Ramos (cell line): ENCODE data around the gene KIF7.

Experiments
- in situ Hi-C: fragments of 300-500 bp; cut with MboI; formaldehyde crosslinking; loops from one replicate; pipeline ENCODE4 v1.14.3; 2022; ENCODE audit warnings: low sequenced_read_pairs; ENCODE audit not compliant: unreplicated experiment

KIF7 gene

GRCh38 chr15:89669941-89670340 is 14.7 kb upstream of the KIF7 start:
- in situ Hi-C loops, result no loop called here

DNA sequence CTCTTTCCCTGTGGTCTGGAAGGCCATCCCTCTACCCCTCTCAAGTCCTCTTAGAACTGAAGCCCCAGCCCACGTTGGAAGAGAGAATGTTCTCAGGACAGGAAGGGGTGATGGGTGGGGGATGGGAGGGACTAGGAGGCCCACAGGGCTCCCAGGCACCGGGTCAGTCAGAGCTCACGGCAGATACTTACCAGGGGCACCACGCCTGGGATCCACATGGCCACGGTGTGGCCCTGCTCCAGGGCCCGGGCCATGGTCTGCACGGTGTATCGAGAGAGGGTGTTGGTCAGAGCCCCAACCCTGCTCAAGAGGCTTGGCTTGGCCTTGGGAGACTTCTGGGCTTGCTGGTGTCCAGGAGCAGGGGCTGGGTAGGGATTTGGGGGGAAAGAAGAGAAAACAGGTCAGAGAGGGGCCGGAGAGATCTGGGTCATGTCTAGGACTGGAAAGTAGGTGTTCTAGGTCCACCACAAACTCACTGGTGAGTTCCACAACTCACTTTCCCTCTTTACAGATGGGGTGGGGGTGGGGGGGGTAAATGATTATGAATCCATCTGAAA is 14.1 kb upstream of the KIF7 start:
- in situ Hi-C loops, result no loop called here

- in situ Hi-C loops, result no loop called here
Observed at GRCh38 chr15:89668171-89668570, 12.9 kb upstream of the KIF7 start.

GRCh38 chr15:89667706-89667960 is 12.4 kb upstream of the KIF7 start:
- in situ Hi-C loops, result no loop called here

GRCh38 chr15:89666858-89667705 is 11.8 kb upstream of the KIF7 start:
- in situ Hi-C loops, result no loop called here

GRCh38 chr15:89666184-89666857 is 11.1 kb upstream of the KIF7 start:
- in situ Hi-C loops, result no loop called here

DNA sequence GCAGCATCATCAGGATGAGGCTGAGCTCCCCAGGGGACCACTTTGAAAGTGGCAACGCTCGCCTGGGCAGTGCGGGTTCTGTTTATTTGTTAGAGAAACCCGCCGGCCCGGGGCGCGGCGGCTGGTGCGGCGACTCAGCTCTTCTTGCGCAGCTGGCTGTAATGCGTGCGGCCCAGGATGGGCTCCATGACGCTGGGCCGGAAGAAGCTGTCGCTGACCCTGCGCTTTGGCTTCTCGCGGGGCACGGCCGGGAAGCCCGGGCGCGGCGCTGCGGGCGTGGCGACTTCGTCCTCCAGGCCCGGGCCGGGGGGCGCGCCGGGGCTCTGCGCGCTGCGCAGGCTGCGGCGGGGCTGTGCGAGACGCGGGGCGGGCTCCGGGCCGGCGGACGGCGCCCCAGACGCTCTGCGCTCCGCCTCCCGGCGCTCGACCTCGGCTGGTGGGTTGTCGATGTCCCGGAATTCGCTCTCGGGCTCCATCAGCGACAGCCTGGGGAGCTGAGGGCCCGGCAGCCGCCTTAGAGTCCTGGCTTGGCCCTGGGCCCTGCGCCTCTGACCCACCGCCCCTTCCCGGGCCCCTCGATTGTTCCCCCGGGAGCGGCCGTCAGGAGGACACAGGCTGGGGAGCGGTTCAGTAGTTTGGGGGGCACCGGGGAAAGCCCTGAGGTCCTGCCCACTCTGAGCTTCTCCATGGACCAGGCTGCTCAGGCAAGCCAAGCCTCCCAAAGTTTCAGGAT is 10.3 kb upstream of the KIF7 start:
- in situ Hi-C loops, result no loop called here

DNA sequence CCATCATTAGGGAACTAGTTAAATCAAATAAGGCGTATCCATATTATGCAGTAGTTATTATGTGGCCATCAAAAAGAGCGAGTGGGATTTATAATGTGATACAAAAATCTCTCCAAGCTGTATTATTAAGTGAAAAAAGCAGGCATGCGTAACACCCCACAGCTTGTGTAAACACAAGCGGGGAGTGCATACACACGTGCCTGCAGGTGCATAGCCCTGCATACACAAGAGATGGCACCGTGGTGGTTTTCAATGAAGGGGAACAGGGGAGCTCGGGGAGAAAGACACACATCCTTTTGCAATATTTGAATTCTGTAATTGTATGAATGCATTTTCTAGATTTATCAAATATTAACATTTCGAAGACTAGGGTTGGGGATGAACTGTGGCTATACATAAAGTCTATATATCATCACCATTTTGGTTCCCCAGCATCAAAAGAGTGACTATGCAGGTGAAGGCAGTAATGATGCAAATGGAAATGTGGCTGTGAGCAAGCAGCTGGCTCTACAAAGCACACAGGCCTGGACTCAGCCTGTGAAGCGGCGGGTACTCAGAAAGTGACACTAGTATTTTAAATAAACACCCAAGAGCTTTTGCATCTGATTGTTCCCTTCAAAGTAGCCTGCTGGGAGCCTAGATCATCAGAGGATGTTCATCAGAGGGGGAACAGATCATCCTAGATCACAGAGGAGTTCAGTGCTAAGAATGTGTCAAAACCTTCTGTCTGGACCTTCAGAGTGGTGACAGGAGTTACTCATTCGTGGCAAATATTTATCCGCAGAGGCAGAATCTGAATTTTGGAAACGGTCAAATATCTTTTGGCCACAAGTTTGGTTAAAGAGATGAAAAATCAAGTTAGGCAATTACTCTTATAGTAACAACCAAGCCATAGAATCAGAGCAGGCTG is 9.4 kb upstream of the KIF7 start:
- in situ Hi-C loops, result no loop called here

DNA sequence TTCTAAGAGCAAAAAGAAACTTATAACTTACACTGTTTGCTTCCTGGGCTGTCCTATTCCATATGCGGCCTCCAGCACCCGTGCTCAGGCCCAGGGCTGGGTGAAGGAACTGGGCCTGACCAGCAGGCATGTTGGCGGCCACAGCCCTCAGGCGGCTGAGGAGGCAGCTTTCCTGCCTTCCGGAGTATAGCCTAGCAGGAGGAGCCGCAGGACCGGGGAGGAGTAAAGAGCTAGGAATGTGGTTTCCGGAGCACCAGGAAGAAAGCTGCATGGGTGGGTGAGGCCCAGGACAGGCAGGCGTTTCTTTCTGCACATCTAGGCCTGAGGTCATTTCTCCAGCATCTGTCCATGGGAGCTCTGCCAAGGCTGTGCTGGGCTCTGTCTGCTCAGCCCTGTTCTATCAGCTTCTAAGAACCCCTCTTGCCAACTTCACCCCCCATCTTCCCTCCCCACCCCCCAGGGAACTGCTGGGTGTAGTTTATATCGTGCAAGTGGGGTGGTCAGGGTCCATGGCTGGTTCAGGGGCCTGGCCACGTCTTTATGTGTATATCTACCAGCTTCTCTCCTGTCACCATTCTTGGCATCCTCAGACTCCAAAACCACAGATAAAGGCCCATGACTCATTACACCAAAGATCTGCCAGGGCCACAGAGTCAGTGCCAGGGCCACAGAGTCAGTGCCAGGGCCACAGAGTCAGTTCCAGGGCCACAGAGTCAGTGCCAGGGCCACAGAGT is 7.8 kb upstream of the KIF7 start:
- in situ Hi-C loops, result no loop called here

DNA sequence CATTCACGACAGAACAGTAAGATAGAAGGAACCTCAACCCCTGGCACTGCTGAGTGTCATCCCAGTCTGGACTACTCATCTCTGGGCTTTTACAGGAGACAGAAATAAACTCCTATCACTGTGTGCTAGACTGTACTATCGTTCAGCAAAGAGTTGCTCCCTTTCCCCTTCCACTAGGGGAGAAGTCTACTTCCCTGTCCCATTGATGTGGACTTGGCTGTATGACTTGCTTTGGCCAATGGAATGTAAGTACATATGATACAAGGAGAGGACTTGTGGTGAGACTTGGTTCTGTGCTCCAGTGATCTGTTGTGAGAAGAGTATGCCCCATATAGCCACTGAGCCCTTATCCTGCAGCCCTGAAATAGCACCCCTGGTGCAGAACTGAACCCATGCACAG is 5.3 kb upstream of the KIF7 start:
- in situ Hi-C loops, result no loop called here

DNA sequence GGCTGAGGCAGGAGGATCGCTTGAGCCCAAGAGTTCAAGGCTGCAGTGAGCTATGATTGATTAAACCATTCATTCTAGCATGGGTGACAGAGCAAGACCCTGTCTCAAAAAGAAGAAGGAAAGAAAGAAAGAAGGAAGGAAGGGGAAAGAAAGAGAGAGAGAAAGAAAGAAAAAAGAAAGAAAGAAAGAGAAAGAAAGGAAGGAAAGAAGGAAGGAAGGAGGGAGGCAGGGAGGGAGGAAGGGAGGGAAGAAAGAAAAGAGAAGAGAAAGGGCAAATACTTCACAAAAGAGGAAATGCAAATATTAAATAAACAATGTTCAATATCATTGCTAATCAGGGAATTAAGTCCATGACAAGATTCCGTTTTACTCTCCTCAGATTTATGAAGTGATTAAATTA is 4.0 kb upstream of the KIF7 start:
- in situ Hi-C loops, result no loop called here

- in situ Hi-C loops, result no loop called here
Observed at GRCh38 chr15:89657686-89658200, 2.5 kb upstream of the KIF7 start.

DNA sequence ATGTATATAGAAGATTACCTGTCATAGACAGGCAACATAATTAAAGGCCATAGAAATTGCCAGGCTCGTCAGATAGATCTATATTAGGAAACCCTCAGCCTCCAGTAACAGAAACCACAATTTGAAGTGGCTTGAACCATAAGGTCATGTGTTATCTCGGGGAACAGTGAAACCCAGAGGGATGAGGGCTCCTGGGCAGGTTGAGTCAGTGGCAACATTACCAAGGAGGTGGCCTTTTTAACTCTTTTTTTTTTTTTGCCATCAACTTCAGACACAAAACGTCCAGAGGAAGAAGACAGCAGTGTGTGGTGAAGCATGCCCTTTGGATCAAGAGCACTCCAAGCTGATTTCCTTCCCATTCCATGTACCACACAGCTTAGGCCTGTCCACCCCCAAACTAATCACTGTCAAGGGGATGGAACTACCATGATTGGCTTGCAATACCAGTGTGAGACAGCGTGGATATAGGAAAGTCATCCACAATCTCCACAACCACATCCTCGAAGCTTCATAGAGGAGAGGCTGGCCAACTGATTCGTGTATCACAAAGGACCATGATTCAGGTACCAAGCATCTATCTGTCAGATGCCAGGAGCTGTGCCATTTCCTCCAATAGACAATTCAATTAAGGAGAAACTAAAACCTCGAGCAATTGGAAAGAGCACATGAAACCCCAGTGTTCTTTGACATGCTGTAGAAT is 999 bp upstream of the KIF7 start:
- in situ Hi-C loops, result no loop called here

DNA sequence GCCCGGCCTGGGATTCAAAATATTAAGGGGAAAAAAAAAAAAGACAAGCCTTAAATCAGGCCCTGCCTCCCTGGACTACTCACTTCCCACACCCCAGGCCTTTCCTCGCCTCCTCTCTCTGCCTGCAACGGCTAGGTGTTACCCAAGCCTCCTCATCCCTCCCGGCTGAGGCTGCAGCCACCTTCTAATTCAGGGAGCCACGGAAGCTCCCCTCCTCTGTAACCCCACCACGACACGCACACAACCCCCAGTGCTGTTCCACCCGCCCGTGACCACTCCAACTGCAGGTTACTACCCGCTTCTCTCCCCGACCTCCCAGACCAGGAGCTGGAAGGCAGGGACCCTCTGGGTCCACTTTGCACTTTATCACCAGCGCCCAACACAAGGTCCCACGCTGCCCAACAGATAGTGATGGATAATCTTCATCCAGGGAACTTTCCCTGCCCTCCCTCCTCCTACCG is 936 bp downstream of the KIF7 start:
- in situ Hi-C loops, result no loop called here

GRCh38 chr15:89653578-89653977 is 1.7 kb downstream of the KIF7 start:
- in situ Hi-C loops, result no loop called here

DNA sequence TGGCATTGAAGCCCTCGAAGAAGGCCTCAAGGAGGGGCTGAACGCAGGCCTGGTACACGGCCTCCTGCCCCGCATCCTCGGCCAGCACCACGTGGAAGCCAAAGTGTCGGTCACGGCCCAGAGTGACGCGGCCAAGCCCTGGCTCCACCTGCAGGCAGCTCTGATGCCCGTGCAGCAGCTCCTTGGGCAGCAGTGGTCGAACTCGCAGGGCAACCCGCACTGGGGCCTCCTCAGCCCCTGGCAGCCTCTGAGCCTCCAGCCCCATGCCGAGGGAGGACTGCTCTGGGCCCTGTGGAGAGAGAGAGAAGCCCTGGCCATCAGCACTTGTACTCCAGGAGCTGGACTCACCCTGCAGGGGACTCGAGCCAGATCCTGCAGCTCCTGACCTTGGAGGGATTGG is 2.6 kb downstream of the KIF7 start:
- in situ Hi-C loops, result no loop called here

GRCh38 chr15:89652131-89652530 is 3.1 kb downstream of the KIF7 start:
- in situ Hi-C loops, result no loop called here

DNA sequence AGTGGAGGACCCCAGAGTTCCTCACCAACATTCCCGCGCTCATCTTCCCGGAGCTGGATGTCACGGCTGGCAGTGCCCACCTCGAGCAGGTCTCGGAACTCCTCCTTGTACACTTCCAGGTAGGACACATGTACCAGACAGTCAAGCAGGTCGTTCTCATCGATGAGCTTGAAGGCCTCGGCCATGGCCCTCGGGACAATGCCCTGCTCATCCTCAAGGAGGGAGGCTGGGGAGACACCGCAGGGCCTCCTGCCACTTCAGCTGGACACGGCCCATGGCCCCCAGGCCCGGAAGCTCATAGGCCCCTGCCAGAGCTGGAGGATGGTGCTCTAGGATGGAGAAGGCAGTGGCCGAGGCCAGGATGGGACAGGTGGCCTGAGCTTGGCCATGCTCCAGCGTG is 5.6 kb downstream of the KIF7 start:
- in situ Hi-C loops, result no loop called here
